GM12878 (cell line): ENCODE measurements around the gene NKRF. TPM values are rescaled to one million over a fixed set of nuclear protein-coding genes. Genes with fewer than 3 reads are reported as not detected.
A peak's percentile ranks its signal among the peaks of the same experiment; 100 is the strongest.

Source experiments
- ATAC-seq: fragments of 200-7000 bp; cut with Tn5 transposase; 3 replicates; pipeline ENCODE4 v1.9.1; 2020; ENCODE audit warnings: mild to moderate bottlenecking, moderate library complexity
- BruUV-seq: library from RNA; stranded (reverse); fragments of 400-500 nt; replicated peaks from 2 replicates; lab custom pipeline; 2021; lab: Mats Ljungman, UMichigan
- CTCF ChIA-PET: fragments of 300-600 bp; sonication (Branson Sonifier 250); formaldehyde crosslinking; extraction: SDS; loops from one replicate; lab custom pipeline; 2021; ENCODE audit warnings: inconsistent platforms; lab: Yijun Ruan, JAX
- POLR2A ChIA-PET: fragments of 350-600 bp; formaldehyde crosslinking; extraction: SDS; loops from one replicate; lab custom pipeline; 2021; ENCODE audit warnings: inconsistent platforms; lab: Charles Lee
- RAD21 ChIA-PET: fragments of 300-600 bp; sonication (Branson Sonifier 250); formaldehyde crosslinking; loops from one replicate; lab custom pipeline; 2023; ENCODE audit warnings: antibody characterized with exemption; ENCODE audit not compliant: unreplicated experiment; lab: Charles Lee
- SMC1A ChIA-PET: fragments of 300-600 bp; sonication (Branson Sonifier 250); formaldehyde crosslinking; loops from one replicate; lab custom pipeline; 2023; ENCODE audit not compliant: unreplicated experiment, uncharacterized antibody; lab: Charles Lee
- DNase-seq: peaks from one replicate; pipeline ENCODE4 v3.0.0-alpha.2; 2011; ENCODE audit warnings: low read depth, low spot score
- FAIRE-seq: peaks from 3 replicates; lab custom pipeline; 2011; peaks lifted over from hg19 to GRCh38; lab: Jason Lieb, UNC
- H2AFZ ChIP-seq: 2 replicates; pipeline ENCODE4 v1.6.0; 2011; ENCODE audit warnings: low read depth, low read length, control low read depth; ENCODE audit not compliant: control insufficient read depth
- H3K27ac ChIP-seq: 2 replicates; pipeline ENCODE4 v1.5.1; 2011; ENCODE audit warnings: control low read depth; ENCODE audit not compliant: control insufficient read depth, insufficient read depth
- H3K27me3 ChIP-seq, 2 experiments: replicated peaks in 1 of 2; 2 replicates each; pipeline versions ENCODE4 v1.6.0 to v1.6.1; 2011; ENCODE audit warnings: low read length in 1 of 2; ENCODE audit not compliant: control insufficient read depth in 2 of 2, insufficient read depth in 2 of 2
- H3K36me3 ChIP-seq, 2 experiments: 2 replicates each; pipeline ENCODE4 v1.5.1; 2011; ENCODE audit warnings: low read length in 1 of 2; ENCODE audit not compliant: control insufficient read depth in 2 of 2, insufficient read depth in 2 of 2
- H3K4me1 ChIP-seq: 2 replicates; pipeline ENCODE4 v1.6.1; 2011; ENCODE audit warnings: mild to moderate bottlenecking, low read length, moderate library complexity, mixed read lengths; ENCODE audit not compliant: control insufficient read depth, insufficient read depth
- H3K4me2 ChIP-seq: 2 replicates; pipeline ENCODE4 v1.6.0; 2011; ENCODE audit warnings: control low read depth; ENCODE audit not compliant: control insufficient read depth, insufficient read depth
- H3K4me3 ChIP-seq: fragments of 200-600 bp; sonication (generic); 2 replicates; pipeline ENCODE4 v1.5.1; 2016
- H3K79me2 ChIP-seq: 2 replicates; pipeline ENCODE4 v1.6.0; 2011; ENCODE audit warnings: low read length; ENCODE audit not compliant: control insufficient read depth, insufficient read depth
- H3K9ac ChIP-seq: 2 replicates; pipeline ENCODE4 v1.8.0; 2011; ENCODE audit warnings: low read length, control low read depth, mixed read lengths; ENCODE audit not compliant: control insufficient read depth, insufficient read depth
- H3K9me3 ChIP-seq: replicated peaks from 3 replicates; pipeline ENCODE4 v1.5.1; 2011; ENCODE audit warnings: mild to moderate bottlenecking, low read length; ENCODE audit not compliant: control insufficient read depth, insufficient read depth
- H4K20me1 ChIP-seq: 2 replicates; pipeline ENCODE4 v1.6.0; 2011; ENCODE audit not compliant: control insufficient read depth, insufficient read depth
- CTCF ChIP-seq, 3 experiments: IDR thresholded peaks in 2 of 3; conservative IDR thresholded peaks in 1 of 3; 2 replicates each; pipeline ENCODE4 v1.5.1; 2011; ENCODE audit warnings: low read depth in 3 of 3, low read length in 3 of 3, mild to moderate bottlenecking in 3 of 3, control low read depth in 2 of 3, moderate library complexity in 2 of 3, inconsistent platforms in 1 of 3, mixed read lengths in 1 of 3; ENCODE audit not compliant: control insufficient read depth in 2 of 3, insufficient read depth in 1 of 3; ENCODE audit errors: extremely low read depth in 1 of 3
- ETV6 ChIP-seq, 2 experiments: fragments of 450-650 bp in 1 of 2; IDR thresholded peaks in 1 of 2; conservative IDR thresholded peaks in 1 of 2; 2 replicates each; pipeline ENCODE4 v1.6.1; 2014; ENCODE audit warnings: antibody characterized with exemption in 1 of 2, borderline replicate concordance in 1 of 2, low read depth in 1 of 2, mild to moderate bottlenecking in 1 of 2, moderate library complexity in 1 of 2
- WGBS: methylation state at CpG from one replicate; pipeline ENCODE4 v1.1.6; 2016; ENCODE audit warnings: low lambda C conversion rate; ENCODE audit not compliant: insufficient replicate concordance, insufficient coverage; ENCODE audit errors: missing lambda C conversion rate; 5-methylcytosine and 5-hydroxymethylcytosine counted together
- in situ Hi-C: fragments of 300-500 bp; cut with MboI; formaldehyde crosslinking; loops from 9 replicates; pipeline ENCODE4 v1.14.3; 2018; ENCODE audit warnings: mixed read lengths
- intact Hi-C: fragments of 100-400 bp; cut with micrococcal nuclease; formaldehyde crosslinking; loops from one replicate; pipeline ENCODE4 v1.14.2; 2022; ENCODE audit not compliant: unreplicated experiment
- microRNA counts: library from miRNA; unstranded; fragments of <30 nt; microRNA quantifications from one replicate; lab custom pipeline; 2016
- microRNA-seq: library from miRNA; unstranded; fragments of <30 nt; microRNA quantifications from one replicate; pipeline ENCODE4, GENCODE V29; 2018
- polyA plus RNA-seq, 11 experiments: library from polyadenylated mRNA; depleted of rRNA in 4 of 11; unstranded in 6 of 11; stranded (reverse) in 5 of 11; fragments of >200 nt; fragmentation: Nextera tagmentation in 4 of 11; fragmentation: Illumina TruSeq in 1 of 11; extraction: Ambion mirVana in 4 of 11; extraction: Trizol in 1 of 11; gene quantifications; 1 replicate in 1 of 11; 2 replicates in 10 of 11; pipeline versions ENCODE4 v1.2.1 to v1.2.3, GENCODE V29; 2011 to 2016; ENCODE audit warnings: inconsistent platforms in 2 of 11, missing spikeins in 2 of 11, low read depth in 1 of 11
- small RNA-seq: library from RNA; depleted of rRNA; stranded (forward); fragments of <200 nt; gene quantifications from one replicate; pipeline ENCODE3, GENCODE V24; 2014
- total RNA-seq, 4 experiments: library from RNA; depleted of rRNA in 3 of 4; stranded (reverse); fragments of >200 nt in 3 of 4; fragmentation: Illumina TruSeq in 1 of 4; extraction: Trizol in 1 of 4; gene quantifications; 2 replicates each; pipeline versions ENCODE4 v1.2.1 to v1.2.3, GENCODE V29; 2013 to 2021

NKRF gene
- total and polyA plus RNA-seq, 10 of the 15 experiments (the other 5 are each of a cell fraction or from before 2014, with no cell fraction given): 6.2 to 21.5 (median 10.1) TPM

DNA sequence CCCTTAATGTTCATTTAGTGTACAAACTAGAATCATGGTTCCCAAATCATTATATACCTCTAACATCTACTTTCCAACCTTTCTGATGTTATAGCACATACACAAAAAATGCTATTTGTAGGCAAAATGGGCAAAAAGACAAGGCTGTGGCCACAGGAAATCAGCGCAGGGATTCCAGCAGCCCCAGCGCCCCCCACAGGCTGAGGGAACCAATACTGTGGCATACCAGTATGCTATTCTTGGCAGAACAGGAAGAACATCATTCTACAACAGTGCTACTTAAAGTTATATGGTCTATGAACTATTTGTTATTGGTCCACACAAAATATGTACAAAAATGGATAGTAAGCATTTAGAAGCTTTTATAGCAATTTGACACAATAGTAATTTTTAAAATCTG, 66.4 kb downstream of the NKRF start:
- DNase-seq (no peak), ATAC-seq (peak; percentile 47; the same call in 2 of the 3 replicates)
- H2AFZ ChIP-seq: no peak overlapping the region
- RAD21 ChIA-PET: no interaction called here
- H3K79me2 ChIP-seq: no peaks in the 10 kb centered on the region
- SMC1A ChIA-PET: no interaction called here
- H4K20me1 ChIP-seq: no peaks in the 10 kb centered on the region
- in situ Hi-C loops: no loop called here
- 0% methylated on average over 2 of the region's 2 CpGs for WGBS
- no peak overlapping the region for H3K27ac ChIP-seq
- no peaks in the 10 kb centered on the region for H3K4me1 ChIP-seq
- no TSS peak for BruUV-seq
- POLR2A ChIA-PET: no interaction called here
- no peaks in the 10 kb centered on the region for H3K27me3 ChIP-seq
- 0 out of 6 replicates have a peak, but pooled peaks of 2 of the 3 experiments have one; percentile 4 to 19 for TF ChIP-seq CTCF (IDR thresholded peaks at IDR 0.05 in 2 of 3, conservative IDR thresholded peaks at IDR 0.05 in 1 of 3; ENCODE audit: control insufficient read depth in 2 of 3, extremely low read depth in 1 of 3, insufficient read depth in 1 of 3, low read depth in 3 of 3, low read length in 3 of 3)
- no peak for TF ChIP-seq ETV6 (conservative IDR thresholded peaks at IDR 0.05 in 1 of 2, IDR thresholded peaks at IDR 0.05 in 1 of 2; ENCODE audit: borderline replicate concordance in 1 of 2, low read depth in 1 of 2)
- TF ChIP-seq, all 136 proteins: peak for 1
- Histone ChIP-seq H3K9ac (no peak overlapping the region), H3K4me2 (no peak overlapping the region), H3K9me3 (no peaks in the 10 kb centered on the region), H3K4me3 (no peak overlapping the region), H3K36me3 (no peaks in the 10 kb centered on the region; a peak in 1 of 4 replicates)
- intact Hi-C loops: no loop called here
- CTCF ChIA-PET: no interaction called here
- FAIRE-seq: no peak

MicroRNA genes within 50 kb of the gene (microRNA counts, 767-probe panel; counts per million panel counts)
- microRNA hsa-miR-766-3p (lab: Ali Mortazavi, UCI): 2,470 counts per million, percentile 84 among the panel's probes with 10 or more counts

Small RNA genes within 50 kb of the gene (microRNA-seq; reads per million reads assigned to microRNA genes)
- gene MIR766: 268 reads per million, percentile 81 among the genes with 10 or more reads in this experiment

Small RNA genes within 50 kb of the gene (small RNA-seq; reads per million reads assigned to genes)
- gene MIR766: 31.6 reads per million, percentile 98 among the genes with 10 or more reads in this experiment

Other genes starting within 250 kb of the NKRF start
Only the 7 nearest of the 8 such genes appear.
- 9.1 and 11.4 TPM in 2 replicates for gene SLC25A43, start 207.1 kb downstream of the NKRF start, total RNA-seq (2014; rRNA removed)
- gene SLC25A43, start 207.1 kb downstream of the NKRF start, total RNA-seq (2014; rRNA removed; fragmentation: Illumina TruSeq; extraction: Trizol): 7.8 and 8.7 TPM in 2 replicates
- 7.9 and 8.2 TPM in 2 replicates for gene SLC25A43, start 207.1 kb downstream of the NKRF start, total RNA-seq (2021)
- gene SLC25A43, start 207.1 kb downstream of the NKRF start, polyA plus RNA-seq (2011; rRNA removed): 6.9 and 7.0 TPM in 2 replicates
- 13.5 and 16.6 TPM in 2 replicates for gene SLC25A43, start 207.1 kb downstream of the NKRF start, polyA plus RNA-seq (2014; fragmentation: Illumina TruSeq; extraction: Trizol)
- gene SLC25A43, start 207.1 kb downstream of the NKRF start, polyA plus RNA-seq (2014; fragmentation: Nextera tagmentation; extraction: Ambion mirVana): 1 to 10 TPM; 2.5 to 3.0 TPM
- gene SLC25A43, start 207.1 kb downstream of the NKRF start, polyA plus RNA-seq (2014; rRNA removed): 6.5 and 6.8 TPM in 2 replicates
- 1 to 10 TPM; 6.3 to 6.7 TPM for gene SLC25A43, start 207.1 kb downstream of the NKRF start, polyA plus RNA-seq (2016; fragmentation: Nextera tagmentation; extraction: Ambion mirVana)
- gene SLC25A5, start 138.0 kb downstream of the NKRF start, total RNA-seq (2014; rRNA removed): 397 and 425 TPM in 2 replicates
- 361 and 366 TPM in 2 replicates for gene SLC25A5, start 138.0 kb downstream of the NKRF start, total RNA-seq (2014; rRNA removed; fragmentation: Illumina TruSeq; extraction: Trizol)
- 625 and 628 TPM in 2 replicates for gene SLC25A5, start 138.0 kb downstream of the NKRF start, total RNA-seq (2021)
- 282 and 438 TPM in 2 replicates for gene SLC25A5, start 138.0 kb downstream of the NKRF start, polyA plus RNA-seq (2011; rRNA removed)
- gene SLC25A5, start 138.0 kb downstream of the NKRF start, polyA plus RNA-seq (2014; fragmentation: Illumina TruSeq; extraction: Trizol): 464 and 490 TPM in 2 replicates
- gene SLC25A5, start 138.0 kb downstream of the NKRF start, polyA plus RNA-seq (2014; fragmentation: Nextera tagmentation; extraction: Ambion mirVana): 1,000 to 10,000 TPM; 2,068 to 3,863 TPM
- gene SLC25A5, start 138.0 kb downstream of the NKRF start, polyA plus RNA-seq (2014; rRNA removed): 602 and 608 TPM in 2 replicates
- 100 to 1,000 TPM; 665 to 690 TPM for gene SLC25A5, start 138.0 kb downstream of the NKRF start, polyA plus RNA-seq (2016; fragmentation: Nextera tagmentation; extraction: Ambion mirVana)
- 39.2 and 46.4 TPM in 2 replicates for gene STEEP1, start 41.0 kb downstream of the NKRF start, total RNA-seq (2014; rRNA removed)
- gene STEEP1, start 41.0 kb downstream of the NKRF start, total RNA-seq (2014; rRNA removed; fragmentation: Illumina TruSeq; extraction: Trizol): 51.8 and 53.8 TPM in 2 replicates
- gene STEEP1, start 41.0 kb downstream of the NKRF start, total RNA-seq (2021): 24.7 and 24.8 TPM in 2 replicates
- gene STEEP1, start 41.0 kb downstream of the NKRF start, polyA plus RNA-seq (2011; rRNA removed): 27.2 and 33.6 TPM in 2 replicates
- gene STEEP1, start 41.0 kb downstream of the NKRF start, polyA plus RNA-seq (2014; fragmentation: Illumina TruSeq; extraction: Trizol): 41.1 and 50.1 TPM in 2 replicates
- gene STEEP1, start 41.0 kb downstream of the NKRF start, polyA plus RNA-seq (2014; fragmentation: Nextera tagmentation; extraction: Ambion mirVana): 10 to 100 TPM; 15.1 to 17.8 TPM
- gene STEEP1, start 41.0 kb downstream of the NKRF start, polyA plus RNA-seq (2014; rRNA removed): 30.1 and 30.8 TPM in 2 replicates
- 10 to 100 TPM; 18.5 to 21.7 TPM for gene STEEP1, start 41.0 kb downstream of the NKRF start, polyA plus RNA-seq (2016; fragmentation: Nextera tagmentation; extraction: Ambion mirVana)
- gene UBE2A, start 31.9 kb downstream of the NKRF start, total RNA-seq (2014; rRNA removed): 21.9 and 23.4 TPM in 2 replicates
- 42.8 and 43.5 TPM in 2 replicates for gene UBE2A, start 31.9 kb downstream of the NKRF start, total RNA-seq (2014; rRNA removed; fragmentation: Illumina TruSeq; extraction: Trizol)
- gene UBE2A, start 31.9 kb downstream of the NKRF start, total RNA-seq (2021): 45.8 and 46.9 TPM in 2 replicates
- gene UBE2A, start 31.9 kb downstream of the NKRF start, polyA plus RNA-seq (2011; rRNA removed): 49.8 and 66.3 TPM in 2 replicates
- gene UBE2A, start 31.9 kb downstream of the NKRF start, polyA plus RNA-seq (2014; fragmentation: Illumina TruSeq; extraction: Trizol): 91.1 and 120 TPM in 2 replicates
- gene UBE2A, start 31.9 kb downstream of the NKRF start, polyA plus RNA-seq (2014; fragmentation: Nextera tagmentation; extraction: Ambion mirVana): 10 to 100 TPM; 20.8 to 37.1 TPM
- gene UBE2A, start 31.9 kb downstream of the NKRF start, polyA plus RNA-seq (2014; rRNA removed): 90.8 and 97.2 TPM in 2 replicates
- 100 to 1,000 TPM; 115 to 121 TPM for gene UBE2A, start 31.9 kb downstream of the NKRF start, polyA plus RNA-seq (2016; fragmentation: Nextera tagmentation; extraction: Ambion mirVana)
- 139 and 150 TPM in 2 replicates for gene SEPTIN6, start 86.7 kb upstream of the NKRF start, total RNA-seq (2014; rRNA removed)
- gene SEPTIN6, start 86.7 kb upstream of the NKRF start, total RNA-seq (2014; rRNA removed; fragmentation: Illumina TruSeq; extraction: Trizol): 161 and 168 TPM in 2 replicates
- gene SEPTIN6, start 86.7 kb upstream of the NKRF start, total RNA-seq (2021): 215 and 222 TPM in 2 replicates
- 240 and 297 TPM in 2 replicates for gene SEPTIN6, start 86.7 kb upstream of the NKRF start, polyA plus RNA-seq (2011; rRNA removed)
- gene SEPTIN6, start 86.7 kb upstream of the NKRF start, polyA plus RNA-seq (2014; fragmentation: Illumina TruSeq; extraction: Trizol): 324 and 353 TPM in 2 replicates
- 10 to 100 TPM; 37.2 to 48.4 TPM for gene SEPTIN6, start 86.7 kb upstream of the NKRF start, polyA plus RNA-seq (2014; fragmentation: Nextera tagmentation; extraction: Ambion mirVana)
- gene SEPTIN6, start 86.7 kb upstream of the NKRF start, polyA plus RNA-seq (2014; rRNA removed): 139 and 148 TPM in 2 replicates
- gene SEPTIN6, start 86.7 kb upstream of the NKRF start, polyA plus RNA-seq (2016; fragmentation: Nextera tagmentation; extraction: Ambion mirVana): 100 to 1,000 TPM; 147 to 160 TPM
- 5.4 and 5.6 TPM in 2 replicates for gene SOWAHD, start 152.2 kb upstream of the NKRF start, total RNA-seq (2014; rRNA removed)
- gene SOWAHD, start 152.2 kb upstream of the NKRF start, total RNA-seq (2014; rRNA removed; fragmentation: Illumina TruSeq; extraction: Trizol): 1.5 and 1.6 TPM in 2 replicates
- 7.4 and 7.8 TPM in 2 replicates for gene SOWAHD, start 152.2 kb upstream of the NKRF start, total RNA-seq (2021)
- 1.3 and 2.2 TPM in 2 replicates for gene SOWAHD, start 152.2 kb upstream of the NKRF start, polyA plus RNA-seq (2011; rRNA removed)
- 0.41 and 1.4 TPM in 2 replicates for gene SOWAHD, start 152.2 kb upstream of the NKRF start, polyA plus RNA-seq (2014; fragmentation: Illumina TruSeq; extraction: Trizol)
- gene SOWAHD, start 152.2 kb upstream of the NKRF start, polyA plus RNA-seq (2014; fragmentation: Nextera tagmentation; extraction: Ambion mirVana): under 1 TPM; 0.27 to 0.69 TPM
- 5.7 and 6.1 TPM in 2 replicates for gene SOWAHD, start 152.2 kb upstream of the NKRF start, polyA plus RNA-seq (2014; rRNA removed)
- 1 to 10 TPM; 2.9 to 3.7 TPM for gene SOWAHD, start 152.2 kb upstream of the NKRF start, polyA plus RNA-seq (2016; fragmentation: Nextera tagmentation; extraction: Ambion mirVana)
- gene RPL39, start 185.2 kb upstream of the NKRF start, total RNA-seq (2014; rRNA removed): 1,792 and 2,082 TPM in 2 replicates
- gene RPL39, start 185.2 kb upstream of the NKRF start, total RNA-seq (2014; rRNA removed; fragmentation: Illumina TruSeq; extraction: Trizol): 3,753 and 4,112 TPM in 2 replicates
- gene RPL39, start 185.2 kb upstream of the NKRF start, total RNA-seq (2021): 2,274 and 2,439 TPM in 2 replicates
- gene RPL39, start 185.2 kb upstream of the NKRF start, polyA plus RNA-seq (2011; rRNA removed): 4,235 and 5,931 TPM in 2 replicates
- 6,541 and 7,422 TPM in 2 replicates for gene RPL39, start 185.2 kb upstream of the NKRF start, polyA plus RNA-seq (2014; fragmentation: Illumina TruSeq; extraction: Trizol)
- 1,000 to 10,000 TPM; 4,146 to 5,350 TPM for gene RPL39, start 185.2 kb upstream of the NKRF start, polyA plus RNA-seq (2014; fragmentation: Nextera tagmentation; extraction: Ambion mirVana)
- 2,881 and 3,581 TPM in 2 replicates for gene RPL39, start 185.2 kb upstream of the NKRF start, polyA plus RNA-seq (2014; rRNA removed)
- gene RPL39, start 185.2 kb upstream of the NKRF start, polyA plus RNA-seq (2016; fragmentation: Nextera tagmentation; extraction: Ambion mirVana): 1,000 to 10,000 TPM; 1,812 to 1,889 TPM